ENCODE measurements around the gene ACBD6. TPM values are rescaled to one million over a fixed set of nuclear protein-coding genes. Genes with fewer than 3 reads are reported as not detected.
"Not testable (repeated sequence)": the region's sequence is repeated elsewhere in the genome, so short reads cannot be mapped to it uniquely, and the experiment has no call there.

Gene ACBD6
- polyA plus RNA-seq, 1 experiment: 49.0 TPM

- DNase-seq (ENCODE audit: low read depth): no peak
These were observed 77.4 kb downstream of the ACBD6 start for GRCh38 chr1:180424848-180425457.

GRCh38 chr1:180421614-180422013, 80.8 kb downstream of the ACBD6 start:
- CTCF ChIA-PET: interaction anchor here (1.0 kb wide), 1 partner anchor 14 kb away, joined by 4 read pairs; no protein-coding TSS in a partner anchor
- POLR2A ChIA-PET: no interaction called here
- DNase-seq (ENCODE audit: low read depth): no peak
- no peak for TF ChIP-seq CTCF (IDR thresholded peaks at IDR 0.05; ENCODE audit: insufficient read depth, low read depth, low read length)
- Histone ChIP-seq H3K36me3 (ENCODE audit: control insufficient read depth, insufficient read depth, low read length) (no peaks in the 10 kb centered on the region), H3K4me3 (ENCODE audit: low read depth, low read length) (no peak overlapping the region), H3K27me3 (ENCODE audit: control insufficient read depth, insufficient read depth, low read length) (no peaks in the 10 kb centered on the region)

More at GRCh38 chr1:180424848-180425457, 77.4 kb downstream of the ACBD6 start:
- Histone ChIP-seq H3K27me3 (ENCODE audit: control insufficient read depth, insufficient read depth, low read length) (no peaks in the 10 kb centered on the region), H3K36me3 (ENCODE audit: control insufficient read depth, insufficient read depth, low read length) (no peaks in the 10 kb centered on the region), H3K4me3 (ENCODE audit: low read depth, low read length) (no peak overlapping the region)
- ChIA-PET CTCF (interaction anchor here (1.2 kb wide), 1 partner anchor 11 kb away, joined by 4 read pairs; no protein-coding TSS in a partner anchor), POLR2A (no interaction called here)
- no peak for TF ChIP-seq CTCF (IDR thresholded peaks at IDR 0.05; ENCODE audit: insufficient read depth, low read depth, low read length)

- H3K36me3 ChIP-seq (ENCODE audit: control insufficient read depth, insufficient read depth, low read length); H3K4me3 ChIP-seq (ENCODE audit: low read depth, low read length); DNase-seq (ENCODE audit: low read depth); H3K27me3 ChIP-seq (ENCODE audit: control insufficient read depth, insufficient read depth, low read length); POLR2A ChIA-PET: not testable (repeated sequence)
- CTCF ChIA-PET: interaction anchor here (1.0 kb wide), 1 partner anchor 14 kb away, joined by 4 read pairs; no protein-coding TSS in a partner anchor
These were observed 81.2 kb downstream of the ACBD6 start for GRCh38 chr1:180421145-180421544.

GRCh38 chr1:180415985-180416633, 86.3 kb downstream of the ACBD6 start:
- H3K27me3 ChIP-seq (ENCODE audit: control insufficient read depth, insufficient read depth, low read length): no peaks in the 10 kb centered on the region
- no peak overlapping the region for H3K4me3 ChIP-seq (ENCODE audit: low read depth, low read length)
- no peak for DNase-seq (ENCODE audit: low read depth)
- peak; percentile 63 for TF ChIP-seq CTCF (IDR thresholded peaks at IDR 0.05; ENCODE audit: insufficient read depth, low read depth, low read length)
- POLR2A ChIA-PET: no interaction called here
- H3K36me3 ChIP-seq (ENCODE audit: control insufficient read depth, insufficient read depth, low read length): 0 out of 2 replicates have a peak, but pooled peaks cover 1% of the 10 kb centered on the region
- CTCF ChIA-PET: interaction anchor here (0.6 to 3.4 kb wide), 12 partner anchors 9 to 231 kb away, joined by 3 to 24 read pairs (median 4); no protein-coding TSS in a partner anchor

GRCh38 chr1:180415236-180415848, 87.0 kb downstream of the ACBD6 start:
- CTCF ChIA-PET: interaction anchor here (0.6 to 3.4 kb wide), 12 partner anchors 16 to 230 kb away, joined by 3 to 24 read pairs (median 4); no protein-coding TSS in a partner anchor
- POLR2A ChIA-PET: no interaction called here
- no peak for TF ChIP-seq CTCF (IDR thresholded peaks at IDR 0.05; ENCODE audit: insufficient read depth, low read depth, low read length)
- no peaks in the 10 kb centered on the region for H3K27me3 ChIP-seq (ENCODE audit: control insufficient read depth, insufficient read depth, low read length)
- H3K36me3 ChIP-seq (ENCODE audit: control insufficient read depth, insufficient read depth, low read length): 0 out of 2 replicates have a peak, but pooled peaks cover 1% of the 10 kb centered on the region
- no peak overlapping the region for H3K4me3 ChIP-seq (ENCODE audit: low read depth, low read length)
- DNase-seq (ENCODE audit: low read depth): no peak

All from BJ (cell line).